OCI-LY1 (cell line): ENCODE data around the gene PKN2.
A peak's percentile ranks its signal among the peaks of the same experiment; 100 is the strongest.

Source experiments
- H2AFZ ChIP-seq: fragments of 200-600 bp; sonication (generic), shearing (Covaris generic); 2 replicates; pipeline ENCODE4 v1.6.0; 2014; ENCODE audit warnings: antibody characterized with exemption, mild to moderate bottlenecking, low read length
- H3F3A ChIP-seq: fragments of 200-600 bp; sonication (generic), shearing (Covaris generic); 2 replicates; pipeline ENCODE4 v1.6.0; 2014; ENCODE audit warnings: mild to moderate bottlenecking, antibody characterized with exemption, low read length, moderate library complexity; ENCODE audit not compliant: insufficient read depth
- H3K27ac ChIP-seq: fragments of 200-600 bp; sonication (generic); 2 replicates; pipeline ENCODE4 v1.5.1; 2014; ENCODE audit warnings: low read length, mixed run types, mild to moderate bottlenecking, low read depth; ENCODE audit not compliant: poor library complexity, severe bottlenecking
- H3K27me3 ChIP-seq: fragments of 200-600 bp; sonication (generic); 2 replicates; pipeline ENCODE4 v1.6.0; 2014; ENCODE audit warnings: antibody characterized with exemption, mild to moderate bottlenecking, low read length, moderate library complexity; ENCODE audit not compliant: insufficient read depth
- H3K36me3 ChIP-seq: fragments of 200-600 bp; sonication (generic); 2 replicates; pipeline ENCODE4 v1.6.1; 2014; ENCODE audit warnings: mild to moderate bottlenecking, antibody characterized with exemption, low read length, moderate library complexity, mixed read lengths; ENCODE audit not compliant: insufficient read depth
- H3K4me1 ChIP-seq: fragments of 200-600 bp; sonication (generic); 2 replicates; pipeline ENCODE4 v1.5.1; 2014; ENCODE audit warnings: mild to moderate bottlenecking, low read length, moderate library complexity; ENCODE audit not compliant: insufficient read depth, severe bottlenecking
- H3K4me2 ChIP-seq: fragments of 200-600 bp; sonication (generic), shearing (Covaris generic); 2 replicates; pipeline ENCODE4 v1.6.1; 2014; ENCODE audit warnings: low read length
- H3K4me3 ChIP-seq: fragments of 200-600 bp; sonication (generic); 2 replicates; pipeline ENCODE4 v1.5.1; 2014; ENCODE audit warnings: low read length, low read depth, mild to moderate bottlenecking, mixed read lengths; ENCODE audit not compliant: poor library complexity, severe bottlenecking
- H3K79me2 ChIP-seq: fragments of 200-600 bp; shearing (Covaris generic); 2 replicates; pipeline ENCODE4 v1.6.1; 2016; ENCODE audit warnings: mixed run types, low read length, mixed read lengths; ENCODE audit not compliant: insufficient read depth
- H3K9ac ChIP-seq: fragments of 200-600 bp; sonication (generic), shearing (Covaris generic); 2 replicates; pipeline ENCODE4 v1.6.1; 2014; ENCODE audit warnings: mild to moderate bottlenecking, low read length, mixed read lengths
- H3K9me2 ChIP-seq: fragments of 200-600 bp; sonication (generic), shearing (Covaris generic); 2 replicates; pipeline ENCODE4 v1.6.1; 2014; ENCODE audit warnings: low read depth, mild to moderate bottlenecking, low read length, mixed read lengths
- H3K9me3 ChIP-seq: fragments of 200-600 bp; shearing (Covaris generic); 2 replicates; pipeline ENCODE4 v1.6.1; 2014; ENCODE audit warnings: low read length, mixed read lengths
- H4K20me1 ChIP-seq: fragments of 200-600 bp; sonication (generic), shearing (Covaris generic); 2 replicates; pipeline ENCODE4 v1.6.0; 2016; ENCODE audit warnings: mild to moderate bottlenecking, low read length; ENCODE audit not compliant: insufficient read depth
- CTCF ChIP-seq: fragments of 200-600 bp; sonication (generic), shearing (Covaris generic); IDR thresholded peaks from 2 replicates; pipeline ENCODE4 v1.5.1; 2017; ENCODE audit warnings: mild to moderate bottlenecking, antibody characterized with exemption, low read length, moderate library complexity, mixed read lengths
- EZH2 ChIP-seq: fragments of 200-600 bp; sonication (generic), shearing (Covaris generic); IDR thresholded peaks from 2 replicates; pipeline ENCODE4 v1.8.0; 2017; ENCODE audit warnings: borderline replicate concordance, mixed run types, mild to moderate bottlenecking, antibody characterized with exemption, low read length, moderate library complexity, mixed read lengths

Gene PKN2

GRCh38 chr1:88685259-88685620 is 1.2 kb downstream of the PKN2 start:
- H3K9ac ChIP-seq, result peak overlapping the region; percentile 91
- peak overlapping the region; percentile 93 for H3K4me3 ChIP-seq
- peaks cover 51% of the 10 kb centered on the region for H3K79me2 ChIP-seq
- H3K36me3 ChIP-seq, result peaks cover 4% of the 10 kb centered on the region; the same call in 1 of the 2 replicates
- no peaks in the 10 kb centered on the region for H3K9me3 ChIP-seq
- peaks cover 31% of the 10 kb centered on the region for H3K4me1 ChIP-seq
- no peaks in the 10 kb centered on the region for H3F3A ChIP-seq
- no peak overlapping the region for H2AFZ ChIP-seq
- H3K4me2 ChIP-seq, result peak overlapping the region; percentile 73
- no peaks in the 10 kb centered on the region for H3K9me2 ChIP-seq
- peak overlapping the region; percentile 88 for H3K27ac ChIP-seq
- no peaks in the 10 kb centered on the region for H3K27me3 ChIP-seq
- TF ChIP-seq CTCF (no peak), EZH2 (no peak)
- H4K20me1 ChIP-seq, result no peaks in the 10 kb centered on the region

- Histone ChIP-seq H3K27me3 (no peaks in the 10 kb centered on the region), H2AFZ (no peak overlapping the region), H3K4me3 (no peak overlapping the region), H3K4me1 (peaks cover 9% of the 10 kb centered on the region), H3F3A (peaks cover 6% of the 10 kb centered on the region; the same call in 1 of the 2 replicates), H3K36me3 (peaks cover 25% of the 10 kb centered on the region), H3K9me2 (no peaks in the 10 kb centered on the region), H4K20me1 (no peaks in the 10 kb centered on the region), H3K27ac (no peak overlapping the region), H3K9me3 (no peaks in the 10 kb centered on the region), H3K4me2 (no peak overlapping the region), H3K79me2 (peaks cover 92% of the 10 kb centered on the region), H3K9ac (no peak overlapping the region)
- TF ChIP-seq EZH2, result no peak
- no peak for TF ChIP-seq CTCF
These were observed 7.5 kb downstream of the PKN2 start for GRCh38 chr1:88691540-88691939.

GRCh38 chr1:88695781-88696180 is 11.7 kb downstream of the PKN2 start:
- Histone ChIP-seq H3K9me2 (no peaks in the 10 kb centered on the region), H3K9me3 (no peaks in the 10 kb centered on the region), H3K36me3 (peaks cover 23% of the 10 kb centered on the region), H3K79me2 (peaks cover 81% of the 10 kb centered on the region), H3K27me3 (no peaks in the 10 kb centered on the region), H2AFZ (no peak overlapping the region), H3K4me3 (no peak overlapping the region), H3F3A (peaks cover 10% of the 10 kb centered on the region; the same call in 1 of the 2 replicates), H4K20me1 (no peaks in the 10 kb centered on the region), H3K9ac (no peak overlapping the region), H3K4me1 (peaks cover 25% of the 10 kb centered on the region), H3K4me2 (no peak overlapping the region), H3K27ac (no peak overlapping the region)
- TF ChIP-seq EZH2 (no peak), CTCF (no peak)
